GM12878 (cell line): ENCODE results near the gene FGF14. TPM values are rescaled to one million over a fixed set of nuclear protein-coding genes. Genes with fewer than 3 reads are reported as not detected.

Source experiments
- ATAC-seq: fragments of 200-7000 bp; cut with Tn5 transposase; 3 replicates; pipeline ENCODE4 v1.9.1; 2020; ENCODE audit warnings: mild to moderate bottlenecking, moderate library complexity
- BruUV-seq: library from RNA; stranded (reverse); fragments of 400-500 nt; replicated peaks from 2 replicates; lab custom pipeline; 2021; lab: Mats Ljungman, UMichigan
- CTCF ChIA-PET: fragments of 300-600 bp; sonication (Branson Sonifier 250); formaldehyde crosslinking; extraction: SDS; loops from one replicate; lab custom pipeline; 2021; ENCODE audit warnings: inconsistent platforms; lab: Yijun Ruan, JAX
- POLR2A ChIA-PET: fragments of 350-600 bp; formaldehyde crosslinking; extraction: SDS; loops from one replicate; lab custom pipeline; 2021; ENCODE audit warnings: inconsistent platforms; lab: Charles Lee
- RAD21 ChIA-PET: fragments of 300-600 bp; sonication (Branson Sonifier 250); formaldehyde crosslinking; loops from one replicate; lab custom pipeline; 2023; ENCODE audit warnings: antibody characterized with exemption; ENCODE audit not compliant: unreplicated experiment; lab: Charles Lee
- SMC1A ChIA-PET: fragments of 300-600 bp; sonication (Branson Sonifier 250); formaldehyde crosslinking; loops from one replicate; lab custom pipeline; 2023; ENCODE audit not compliant: unreplicated experiment, uncharacterized antibody; lab: Charles Lee
- DNase-seq: peaks from one replicate; pipeline ENCODE4 v3.0.0-alpha.2; 2011; ENCODE audit warnings: low read depth, low spot score
- FAIRE-seq: peaks from 3 replicates; lab custom pipeline; 2011; peaks lifted over from hg19 to GRCh38; lab: Jason Lieb, UNC
- H2AFZ ChIP-seq: 2 replicates; pipeline ENCODE4 v1.6.0; 2011; ENCODE audit warnings: low read depth, low read length, control low read depth; ENCODE audit not compliant: control insufficient read depth
- H3K27ac ChIP-seq: 2 replicates; pipeline ENCODE4 v1.5.1; 2011; ENCODE audit warnings: control low read depth; ENCODE audit not compliant: control insufficient read depth, insufficient read depth
- H3K27me3 ChIP-seq, 2 experiments: replicated peaks in 1 of 2; 2 replicates each; pipeline versions ENCODE4 v1.6.0 to v1.6.1; 2011; ENCODE audit warnings: low read length in 1 of 2; ENCODE audit not compliant: control insufficient read depth in 2 of 2, insufficient read depth in 2 of 2
- H3K36me3 ChIP-seq, 2 experiments: 2 replicates each; pipeline ENCODE4 v1.5.1; 2011; ENCODE audit warnings: low read length in 1 of 2; ENCODE audit not compliant: control insufficient read depth in 2 of 2, insufficient read depth in 2 of 2
- H3K4me1 ChIP-seq: 2 replicates; pipeline ENCODE4 v1.6.1; 2011; ENCODE audit warnings: mild to moderate bottlenecking, low read length, moderate library complexity, mixed read lengths; ENCODE audit not compliant: control insufficient read depth, insufficient read depth
- H3K4me2 ChIP-seq: 2 replicates; pipeline ENCODE4 v1.6.0; 2011; ENCODE audit warnings: control low read depth; ENCODE audit not compliant: control insufficient read depth, insufficient read depth
- H3K4me3 ChIP-seq: fragments of 200-600 bp; sonication (generic); 2 replicates; pipeline ENCODE4 v1.5.1; 2016
- H3K79me2 ChIP-seq: 2 replicates; pipeline ENCODE4 v1.6.0; 2011; ENCODE audit warnings: low read length; ENCODE audit not compliant: control insufficient read depth, insufficient read depth
- H3K9ac ChIP-seq: 2 replicates; pipeline ENCODE4 v1.8.0; 2011; ENCODE audit warnings: low read length, control low read depth, mixed read lengths; ENCODE audit not compliant: control insufficient read depth, insufficient read depth
- H3K9me3 ChIP-seq: replicated peaks from 3 replicates; pipeline ENCODE4 v1.5.1; 2011; ENCODE audit warnings: mild to moderate bottlenecking, low read length; ENCODE audit not compliant: control insufficient read depth, insufficient read depth
- H4K20me1 ChIP-seq: 2 replicates; pipeline ENCODE4 v1.6.0; 2011; ENCODE audit not compliant: control insufficient read depth, insufficient read depth
- ATF3 ChIP-seq: IDR thresholded peaks from 2 replicates; pipeline ENCODE4 v1.6.1; 2011; ENCODE audit warnings: low read depth, mild to moderate bottlenecking, low read length, moderate library complexity, borderline replicate concordance; ENCODE audit errors: extremely low read depth
- CHD1 ChIP-seq: IDR thresholded peaks from 2 replicates; pipeline ENCODE4 v1.6.1; 2012; ENCODE audit warnings: low read depth, low read length, improper control_type of control experiment
- CUX1 ChIP-seq: IDR thresholded peaks from 2 replicates; pipeline ENCODE4 v1.6.1; 2012; ENCODE audit warnings: improper control_type of control experiment, low read depth, low read length; ENCODE audit not compliant: insufficient replicate concordance
- FOS ChIP-seq: IDR thresholded peaks from 3 replicates; pipeline ENCODE4 v1.6.1; 2011; ENCODE audit warnings: borderline replicate concordance; ENCODE audit not compliant: insufficient read length; ENCODE audit errors: extremely low read depth
- HDAC2 ChIP-seq: fragments of 200-600 bp; sonication (generic); IDR thresholded peaks from 2 replicates; pipeline ENCODE4 v1.6.1; 2017
- KAT2A ChIP-seq: conservative IDR thresholded peaks from 2 replicates; pipeline ENCODE4 v1.6.1; 2011; ENCODE audit warnings: low read depth, low read length; ENCODE audit not compliant: control insufficient read depth
- NRF1 ChIP-seq: conservative IDR thresholded peaks from 2 replicates; pipeline ENCODE4 v1.6.1; 2011; ENCODE audit warnings: mild to moderate bottlenecking, low read depth, low read length, improper control_type of control experiment
- PAX5 ChIP-seq: IDR thresholded peaks from 2 replicates; pipeline ENCODE4 v1.6.1; 2011; ENCODE audit warnings: low read depth, low read length, borderline replicate concordance
- PBX3 ChIP-seq: IDR thresholded peaks from 2 replicates; pipeline ENCODE4 v1.6.1; 2011; ENCODE audit warnings: mild to moderate bottlenecking, low read depth, low read length, moderate library complexity; ENCODE audit not compliant: insufficient replicate concordance
- POLR2A ChIP-seq: IDR thresholded peaks from 2 replicates; pipeline ENCODE4 v1.6.1; 2011; ENCODE audit warnings: low read depth, mild to moderate bottlenecking, low read length
- POLR2AphosphoS5 ChIP-seq: IDR thresholded peaks from 2 replicates; pipeline ENCODE4 v1.6.1; 2011; ENCODE audit warnings: mild to moderate bottlenecking, low read length, inconsistent platforms
- SIX5 ChIP-seq: IDR thresholded peaks from 2 replicates; pipeline ENCODE4 v1.6.1; 2011; ENCODE audit warnings: mild to moderate bottlenecking, low read depth, low read length, moderate library complexity; ENCODE audit not compliant: severe bottlenecking
- SREBF1 ChIP-seq: IDR thresholded peaks from 2 replicates; pipeline ENCODE4 v1.6.1; 2012; ENCODE audit warnings: mild to moderate bottlenecking, low read length
- STAT1 ChIP-seq: fragments of 450-650 bp; conservative IDR thresholded peaks from 2 replicates; pipeline ENCODE4 v1.6.1; 2014; ENCODE audit warnings: antibody characterized with exemption, mild to moderate bottlenecking
- SUPT20H ChIP-seq: IDR thresholded peaks from 2 replicates; pipeline ENCODE4 v1.6.1; 2011; ENCODE audit warnings: low read depth, mild to moderate bottlenecking, low read length, moderate library complexity, borderline replicate concordance; ENCODE audit not compliant: control insufficient read depth
- TBL1XR1 ChIP-seq: IDR thresholded peaks from 2 replicates; pipeline ENCODE4 v1.6.1; 2012; ENCODE audit warnings: low read depth, low read length, improper control_type of control experiment
- ZNF622 ChIP-seq: fragments of 450-650 bp; IDR thresholded peaks from 2 replicates; pipeline ENCODE4 v1.6.1; 2017; ENCODE audit warnings: mild to moderate bottlenecking, inconsistent platforms
- WGBS: methylation state at CpG from one replicate; pipeline ENCODE4 v1.1.6; 2016; ENCODE audit warnings: low lambda C conversion rate; ENCODE audit not compliant: insufficient replicate concordance, insufficient coverage; ENCODE audit errors: missing lambda C conversion rate; 5-methylcytosine and 5-hydroxymethylcytosine counted together
- in situ Hi-C: fragments of 300-500 bp; cut with MboI; formaldehyde crosslinking; loops from 9 replicates; pipeline ENCODE4 v1.14.3; 2018; ENCODE audit warnings: mixed read lengths
- intact Hi-C: fragments of 100-400 bp; cut with micrococcal nuclease; formaldehyde crosslinking; loops from one replicate; pipeline ENCODE4 v1.14.2; 2022; ENCODE audit not compliant: unreplicated experiment
- polyA plus RNA-seq, 11 experiments: library from polyadenylated mRNA; depleted of rRNA in 4 of 11; unstranded in 6 of 11; stranded (reverse) in 5 of 11; fragments of >200 nt; fragmentation: Nextera tagmentation in 4 of 11; fragmentation: Illumina TruSeq in 1 of 11; extraction: Ambion mirVana in 4 of 11; extraction: Trizol in 1 of 11; gene quantifications; 1 replicate in 1 of 11; 2 replicates in 10 of 11; pipeline versions ENCODE4 v1.2.1 to v1.2.3, GENCODE V29; 2011 to 2016; ENCODE audit warnings: inconsistent platforms in 2 of 11, missing spikeins in 2 of 11, low read depth in 1 of 11
- total RNA-seq, 4 experiments: library from RNA; depleted of rRNA in 3 of 4; stranded (reverse); fragments of >200 nt in 3 of 4; fragmentation: Illumina TruSeq in 1 of 4; extraction: Trizol in 1 of 4; gene quantifications; 2 replicates each; pipeline versions ENCODE4 v1.2.1 to v1.2.3, GENCODE V29; 2013 to 2021

FGF14 gene
- total and polyA plus RNA-seq, 10 of the 15 experiments (the other 5 are each of a cell fraction or from before 2014, with no cell fraction given) = under 0.01 to 0.44 (median 0.04) TPM

GRCh38 chr13:101767131-101767530 lies 634.7 kb downstream of the FGF14 start:
- H3K9ac ChIP-seq = no peak overlapping the region
- intact Hi-C loops (no loop called here), in situ Hi-C loops (no loop called here)
- H3K27ac ChIP-seq = no peak overlapping the region
- H2AFZ ChIP-seq = no peak overlapping the region
- no peaks in the 10 kb centered on the region for H3K36me3 ChIP-seq
- H3K4me1 ChIP-seq = no peaks in the 10 kb centered on the region
- no peaks in the 10 kb centered on the region for H3K79me2 ChIP-seq
- FAIRE-seq (no peak), DNase-seq (no peak), ATAC-seq (no peak)
- ChIA-PET RAD21 (no interaction called here), POLR2A (no interaction called here), CTCF (interaction anchor here (0.9 to 1.4 kb wide), 4 partner anchors 9 to 255 kb away, joined by 4 to 5 read pairs (median 4); no protein-coding TSS in a partner anchor), SMC1A (interaction anchor here (1.0 to 1.6 kb wide), 3 partner anchors 9 to 81 kb away, joined by 4 to 9 read pairs (median 4); no protein-coding TSS in a partner anchor)
- no peak for TF ChIP-seq SIX5
- TF ChIP-seq PBX3 = no peak
- TF ChIP-seq POLR2AphosphoS5 = no peak
- no peak for TF ChIP-seq FOS
- TF ChIP-seq CHD1 = no peak
- TF ChIP-seq ZNF622 = no peak
- TF ChIP-seq ATF3 = no peak
- no peak for TF ChIP-seq HDAC2
- TF ChIP-seq SREBF1 = no peak
- TF ChIP-seq CUX1 = no peak
- no peak for TF ChIP-seq NRF1
- no peak for TF ChIP-seq STAT1
- no peak for TF ChIP-seq POLR2A
- TF ChIP-seq SUPT20H = no peak
- TF ChIP-seq TBL1XR1 = no peak
- TF ChIP-seq KAT2A = no peak
- TF ChIP-seq PAX5 = no peak
- H3K4me3 ChIP-seq = no peak overlapping the region
- WGBS = 23% methylated on average over 4 of the region's 4 CpGs
- H3K4me2 ChIP-seq = no peak overlapping the region
- BruUV-seq = no TSS peak
- no peaks in the 10 kb centered on the region for H3K27me3 ChIP-seq
- no peaks in the 10 kb centered on the region for H3K9me3 ChIP-seq
- H4K20me1 ChIP-seq = no peaks in the 10 kb centered on the region
